IMR-90 (cell line): ENCODE measurements around the gene AK1.

ENCODE experiments used
- CEBPB ChIP-seq: IDR thresholded peaks from 2 replicates; pipeline ENCODE4 v1.6.1; 2012; ENCODE audit warnings: low read depth, low read length, improper control_type of control experiment
- POLR2A ChIP-seq: IDR thresholded peaks from 2 replicates; pipeline ENCODE4 v1.6.1; 2012; ENCODE audit warnings: mild to moderate bottlenecking, low read depth, low read length
- TF ChIP-seq, protein P1 (sequence below): conservative IDR thresholded peaks from 2 replicates; pipeline ENCODE4 v1.5.1; 2012; ENCODE audit warnings: mild to moderate bottlenecking, low read depth, low read length, improper control_type of control experiment

DNA sequence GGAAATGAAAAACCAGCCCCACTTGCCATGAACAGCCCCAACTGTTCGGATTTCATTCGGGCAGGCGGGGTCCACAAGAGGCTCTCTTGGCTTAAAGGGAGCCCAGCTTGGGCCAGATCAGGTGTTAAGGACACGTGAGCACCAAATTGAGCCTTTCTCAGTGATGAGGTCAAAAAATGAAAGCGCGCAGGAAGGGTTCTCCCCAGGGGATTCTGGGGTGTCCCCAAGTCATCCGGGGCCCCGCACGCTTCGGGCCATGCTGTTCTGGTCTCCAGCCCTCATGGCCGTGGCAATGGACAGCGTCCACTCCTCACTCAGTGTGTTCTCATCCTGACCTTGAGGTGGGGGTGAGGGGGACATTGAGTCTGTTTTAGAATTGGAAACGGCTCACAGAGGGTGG lies 10.9 kb downstream of the AK1 start:
- no peak for TF ChIP-seq POLR2A
- TF ChIP-seq, protein P1, sequence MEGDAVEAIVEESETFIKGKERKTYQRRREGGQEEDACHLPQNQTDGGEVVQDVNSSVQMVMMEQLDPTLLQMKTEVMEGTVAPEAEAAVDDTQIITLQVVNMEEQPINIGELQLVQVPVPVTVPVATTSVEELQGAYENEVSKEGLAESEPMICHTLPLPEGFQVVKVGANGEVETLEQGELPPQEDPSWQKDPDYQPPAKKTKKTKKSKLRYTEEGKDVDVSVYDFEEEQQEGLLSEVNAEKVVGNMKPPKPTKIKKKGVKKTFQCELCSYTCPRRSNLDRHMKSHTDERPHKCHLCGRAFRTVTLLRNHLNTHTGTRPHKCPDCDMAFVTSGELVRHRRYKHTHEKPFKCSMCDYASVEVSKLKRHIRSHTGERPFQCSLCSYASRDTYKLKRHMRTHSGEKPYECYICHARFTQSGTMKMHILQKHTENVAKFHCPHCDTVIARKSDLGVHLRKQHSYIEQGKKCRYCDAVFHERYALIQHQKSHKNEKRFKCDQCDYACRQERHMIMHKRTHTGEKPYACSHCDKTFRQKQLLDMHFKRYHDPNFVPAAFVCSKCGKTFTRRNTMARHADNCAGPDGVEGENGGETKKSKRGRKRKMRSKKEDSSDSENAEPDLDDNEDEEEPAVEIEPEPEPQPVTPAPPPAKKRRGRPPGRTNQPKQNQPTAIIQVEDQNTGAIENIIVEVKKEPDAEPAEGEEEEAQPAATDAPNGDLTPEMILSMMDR: no peak
- no peak for TF ChIP-seq CEBPB
